CMK (cell line): ENCODE data around the gene NT5E.

ENCODE experiments used
- DNase-seq: peaks from one replicate; pipeline ENCODE4 v3.0.0-alpha.2; 2010; ENCODE audit warnings: low read depth

NT5E gene

DNA sequence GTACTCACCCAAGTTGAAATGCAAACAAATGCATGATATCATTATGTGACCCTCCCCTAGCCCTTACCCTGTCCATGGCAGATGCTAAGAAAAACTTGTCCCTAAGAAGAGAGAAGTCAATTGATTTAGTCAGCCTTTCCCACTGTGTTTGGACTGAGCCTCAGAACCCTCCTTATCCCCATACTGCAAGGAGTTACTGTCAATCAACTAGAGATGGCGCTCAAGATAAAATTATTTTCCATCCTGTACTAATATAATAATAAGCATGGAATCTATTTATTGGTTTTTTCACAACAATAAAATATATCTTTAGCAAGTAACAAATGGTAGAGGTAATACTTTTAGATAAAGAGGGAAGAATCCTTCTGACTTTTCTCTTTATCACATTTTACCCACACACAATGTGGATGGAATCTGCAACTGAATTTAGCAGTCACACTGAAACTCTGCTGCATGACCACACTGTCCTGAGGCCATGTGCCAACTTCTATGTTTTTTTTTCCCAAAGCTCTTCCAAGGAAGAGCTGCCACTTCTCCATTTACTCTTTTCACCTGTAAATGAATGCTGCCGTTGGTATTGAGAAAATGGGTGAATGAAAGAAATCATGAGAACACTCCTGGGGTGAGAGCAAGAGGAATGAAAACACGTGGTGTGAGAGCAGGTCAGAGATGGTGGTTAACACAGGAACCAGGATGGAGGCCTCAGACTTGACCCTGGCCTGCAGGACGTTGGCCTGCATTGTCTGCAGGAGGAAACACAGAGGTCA, 10.5 kb downstream of the NT5E start:
- no peak for DNase-seq

DNA sequence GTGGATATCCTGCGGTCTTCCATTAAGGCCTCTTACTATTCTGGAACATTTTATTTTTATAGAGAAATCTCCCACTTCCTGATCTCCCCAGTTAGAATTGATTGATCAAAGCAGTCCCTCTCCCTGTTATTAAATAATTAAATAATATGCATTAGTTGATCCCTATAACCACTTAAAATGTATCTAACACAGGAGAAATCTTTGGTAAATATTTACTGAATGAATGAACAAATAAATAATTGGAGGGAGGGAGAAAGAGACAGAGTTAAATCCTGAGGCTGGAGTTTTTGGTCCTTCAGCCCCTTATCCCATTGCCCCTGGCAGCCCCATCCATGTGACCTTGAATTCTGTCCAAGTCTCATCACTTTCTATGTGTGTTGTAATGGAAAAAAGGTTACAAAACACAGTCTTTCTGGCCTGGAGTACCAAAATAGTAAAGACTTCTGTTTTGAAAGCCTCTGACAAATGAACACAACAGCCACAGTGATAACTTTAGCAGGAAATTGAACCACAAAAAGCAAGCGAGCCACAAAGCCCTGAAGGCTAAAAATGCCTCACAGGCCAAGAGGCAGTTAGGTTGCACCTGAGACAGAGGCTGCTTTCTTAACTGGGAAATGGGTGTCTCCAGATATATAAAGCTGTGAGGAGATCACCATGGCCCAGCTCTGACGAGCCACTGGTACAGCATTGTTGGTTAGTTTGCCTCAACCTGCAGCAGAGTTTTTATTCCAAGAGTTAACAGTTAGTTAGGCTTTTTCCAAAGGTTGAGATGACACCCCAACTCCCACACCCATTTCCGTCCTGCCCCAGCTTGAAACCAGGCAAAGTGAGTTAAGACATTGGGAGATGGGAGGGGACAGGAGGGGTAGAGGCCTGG, 11.3 kb downstream of the NT5E start:
- no peak for DNase-seq

DNA sequence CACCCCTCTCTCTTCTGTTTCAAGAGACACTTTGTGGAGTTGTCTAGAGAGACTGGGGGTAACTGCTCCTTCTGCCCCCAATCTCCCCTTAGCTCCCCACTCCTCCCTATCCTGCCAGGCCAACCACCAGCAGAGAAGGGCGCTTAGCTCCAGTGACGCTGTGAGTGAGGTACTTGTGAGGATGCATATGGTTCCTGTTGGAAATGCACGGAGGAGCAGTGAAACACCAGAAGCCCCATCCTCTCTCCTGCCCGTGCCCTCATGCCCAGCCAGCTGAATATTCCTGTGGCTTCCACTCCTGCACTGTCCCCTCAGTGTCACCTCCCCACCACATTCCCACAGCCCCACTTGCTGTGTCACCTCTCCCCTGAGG, 11.9 kb downstream of the NT5E start:
- DNase-seq = no peak

DNA sequence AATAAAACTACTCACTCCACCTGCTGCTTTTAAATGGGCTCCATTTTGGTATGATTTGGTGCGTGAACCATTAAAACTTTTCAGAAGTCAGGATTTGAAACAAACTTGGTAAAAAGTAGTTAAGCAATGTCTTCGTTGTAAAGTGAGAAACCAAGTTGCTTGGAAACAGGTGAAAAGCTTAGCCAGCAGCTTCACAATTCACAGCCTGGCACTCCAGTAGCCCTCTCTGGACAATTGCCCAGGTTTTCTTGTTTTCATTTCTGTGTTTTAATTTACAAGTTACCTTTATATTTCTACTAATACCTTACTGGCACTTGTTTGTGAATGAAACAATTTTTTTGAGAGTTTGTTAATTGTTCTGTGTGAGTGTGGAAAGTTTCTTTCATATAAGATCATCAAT, 12.8 kb downstream of the NT5E start:
- no peak for DNase-seq

DNA sequence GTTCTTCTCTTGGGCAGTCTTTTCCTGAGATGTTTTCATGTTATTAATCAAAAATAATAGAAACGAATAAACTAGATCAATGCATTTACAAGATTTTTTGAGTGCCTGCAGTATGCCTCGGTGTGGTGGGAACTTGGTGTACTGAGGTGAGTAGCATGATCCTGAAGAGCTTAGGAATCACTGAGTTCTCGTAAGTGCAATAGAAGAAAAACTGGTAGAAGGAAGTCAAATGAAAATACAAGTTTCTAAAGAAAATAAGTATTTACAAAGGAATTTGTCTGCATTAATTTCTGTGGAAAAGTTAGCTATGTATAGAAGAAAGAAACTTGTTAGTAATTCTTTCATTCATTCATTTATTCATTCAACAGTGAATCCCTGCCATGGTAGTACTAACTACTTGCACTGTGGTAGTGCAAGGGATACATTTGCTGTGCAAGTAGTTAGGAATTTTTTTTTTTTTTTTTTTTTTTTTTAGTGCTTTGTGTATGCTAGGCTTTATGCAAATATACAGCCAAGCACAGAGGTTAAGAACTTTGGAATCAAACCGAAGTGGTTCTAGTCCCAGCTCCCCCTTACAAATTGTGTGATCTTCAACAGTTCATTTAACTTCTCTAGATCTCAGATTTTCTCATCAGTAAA, 13.9 kb downstream of the NT5E start:
- DNase-seq = no peak

DNA sequence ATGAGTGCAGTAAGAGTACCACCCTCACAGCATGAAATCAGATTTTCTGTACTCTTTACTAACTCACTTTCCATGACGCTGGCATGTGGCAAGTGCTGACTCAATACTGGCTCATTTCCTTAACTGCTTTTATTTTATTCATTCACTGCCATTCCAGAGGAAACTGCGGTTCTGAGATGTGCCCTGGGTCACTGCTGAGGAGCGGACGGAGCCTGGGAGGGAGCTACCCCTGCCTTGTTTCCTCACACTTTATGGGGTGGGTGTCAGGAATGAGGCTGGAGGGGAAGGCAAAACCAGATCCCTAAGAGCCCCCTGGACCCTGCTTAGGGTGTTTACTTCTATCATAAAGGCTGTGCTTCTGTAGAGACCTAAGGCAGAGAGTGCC, 14.4 kb downstream of the NT5E start:
- DNase-seq = no peak

DNA sequence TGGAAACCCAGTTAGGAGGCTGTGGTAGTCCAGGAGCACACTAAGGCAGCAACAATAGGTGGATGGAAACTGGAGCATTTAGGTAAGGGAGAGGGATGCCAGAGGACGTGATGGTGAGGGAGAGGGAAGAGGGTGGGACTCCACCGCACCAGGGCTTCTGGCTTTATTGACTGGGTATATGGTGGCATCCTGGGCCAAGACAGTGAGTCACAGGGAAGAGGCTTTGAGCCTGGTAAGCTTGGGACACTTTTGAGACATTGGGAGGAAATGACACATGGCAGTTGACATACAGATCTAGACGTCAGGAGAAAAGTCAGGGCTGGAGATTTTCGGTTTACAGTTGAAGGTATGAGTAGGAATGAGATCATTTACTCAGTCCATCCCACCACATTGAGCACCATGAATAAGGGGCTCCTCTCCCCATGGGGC, 14.9 kb downstream of the NT5E start:
- DNase-seq = no peak

DNA sequence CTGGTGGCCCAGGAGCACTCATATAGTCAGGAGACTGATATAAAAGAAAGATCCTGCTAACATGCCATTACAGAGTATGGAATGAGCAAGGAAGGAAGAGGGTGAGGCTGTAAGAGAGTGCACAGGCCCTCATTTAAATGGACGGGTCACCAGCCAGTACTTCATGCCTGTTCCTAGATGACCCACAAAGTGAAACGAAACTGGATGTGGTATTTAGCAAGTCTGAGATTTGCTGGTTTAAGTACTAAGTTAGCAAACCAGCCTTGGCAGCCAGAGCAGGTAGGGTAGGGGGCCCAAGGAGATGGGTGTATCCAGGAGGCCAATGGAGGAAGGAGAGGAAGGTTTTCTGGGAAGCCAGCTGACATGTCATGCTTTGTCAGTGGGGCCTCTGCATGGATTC, 15.9 kb downstream of the NT5E start:
- no peak for DNase-seq

DNA sequence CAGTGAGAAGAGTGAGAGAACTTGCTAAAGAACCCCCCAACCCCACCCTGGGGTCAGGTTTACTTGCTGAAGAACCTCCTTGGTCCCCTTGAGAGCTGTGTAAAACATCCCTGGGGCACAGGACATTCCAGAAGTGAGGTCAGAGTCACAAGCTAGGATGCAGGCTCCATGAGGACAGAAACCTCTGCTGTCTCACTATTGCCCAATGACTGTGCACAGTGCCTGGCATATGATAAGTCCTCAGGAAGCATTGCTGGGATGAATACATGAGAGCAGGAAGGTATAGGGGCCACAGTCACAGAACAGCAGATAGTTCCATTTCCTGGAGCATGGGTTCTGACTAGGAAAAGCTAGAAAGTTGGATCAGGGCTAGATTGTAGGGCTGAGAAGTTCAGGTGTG, 18.4 kb downstream of the NT5E start:
- no peak for DNase-seq

DNA sequence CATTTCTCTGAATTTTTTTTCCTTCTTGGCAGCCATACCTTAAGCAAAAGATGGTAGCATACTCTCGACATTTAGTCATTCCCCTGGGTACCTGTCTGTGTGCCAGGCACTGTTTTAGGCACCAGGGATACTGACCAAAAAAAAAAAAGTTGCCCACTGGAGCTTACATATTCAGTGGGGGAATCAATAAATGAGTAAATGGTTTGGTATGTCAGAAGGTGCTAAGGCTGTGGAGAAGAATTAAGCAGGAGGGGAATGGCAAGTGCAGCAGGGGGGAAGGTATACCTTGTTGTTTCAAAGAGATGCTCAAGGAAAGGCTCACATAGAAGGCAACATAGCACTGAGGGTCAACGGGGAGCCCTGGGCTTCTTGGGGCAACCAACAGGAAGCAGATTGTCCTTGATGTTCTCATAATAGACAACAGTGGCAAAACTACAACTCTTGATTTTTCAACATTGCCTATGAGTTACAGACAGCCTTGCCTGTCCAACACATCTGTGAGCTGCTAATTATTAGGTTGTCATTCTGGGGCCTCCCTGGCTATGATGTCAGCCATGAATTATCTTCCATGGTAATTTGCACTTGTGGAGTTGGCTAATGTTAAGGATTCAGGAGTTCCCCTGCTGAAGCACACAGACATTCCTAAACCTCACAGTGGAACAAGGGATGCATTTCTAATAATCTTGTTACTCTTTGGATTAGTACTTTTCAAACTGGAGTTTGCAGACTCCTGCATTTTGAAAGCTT, 19.6 kb downstream of the NT5E start:
- no peak for DNase-seq

DNA sequence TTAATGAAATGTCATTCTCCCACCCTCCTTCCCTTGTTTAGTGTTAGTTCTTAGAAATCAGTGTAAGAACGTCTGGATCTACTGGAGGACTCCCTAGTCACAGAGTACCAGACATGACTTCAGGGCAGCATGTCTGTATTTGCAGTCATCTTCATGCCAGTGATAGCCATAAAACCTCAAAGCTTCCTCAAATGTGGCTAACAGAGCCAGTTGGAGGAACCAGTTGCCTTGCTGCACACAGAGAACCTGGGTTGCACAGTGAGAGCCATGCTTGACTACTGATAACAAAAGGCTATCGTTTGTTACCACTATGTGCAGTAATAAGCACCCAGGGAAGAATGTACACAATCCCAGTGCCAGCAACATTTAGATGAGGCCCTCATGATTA, 20.1 kb downstream of the NT5E start:
- no peak for DNase-seq

DNA sequence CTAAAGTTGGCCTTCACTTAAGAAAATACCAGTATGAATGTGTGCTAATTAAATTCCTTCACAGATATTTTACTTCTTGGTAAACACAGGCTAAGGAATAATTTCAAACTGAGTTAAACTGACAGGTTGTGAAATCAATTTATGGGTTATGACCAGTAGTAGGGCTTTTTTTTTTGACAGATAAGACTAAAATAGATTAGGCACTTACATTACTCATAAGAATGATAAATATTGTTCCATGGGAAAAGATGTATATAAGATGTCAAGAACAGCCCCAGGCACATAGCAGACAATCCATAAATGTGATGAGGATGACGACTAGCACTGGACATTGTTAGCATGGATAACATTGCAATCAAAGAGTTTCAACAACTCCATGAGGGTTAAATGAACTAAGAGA, 22.9 kb downstream of the NT5E start:
- no peak for DNase-seq

DNA sequence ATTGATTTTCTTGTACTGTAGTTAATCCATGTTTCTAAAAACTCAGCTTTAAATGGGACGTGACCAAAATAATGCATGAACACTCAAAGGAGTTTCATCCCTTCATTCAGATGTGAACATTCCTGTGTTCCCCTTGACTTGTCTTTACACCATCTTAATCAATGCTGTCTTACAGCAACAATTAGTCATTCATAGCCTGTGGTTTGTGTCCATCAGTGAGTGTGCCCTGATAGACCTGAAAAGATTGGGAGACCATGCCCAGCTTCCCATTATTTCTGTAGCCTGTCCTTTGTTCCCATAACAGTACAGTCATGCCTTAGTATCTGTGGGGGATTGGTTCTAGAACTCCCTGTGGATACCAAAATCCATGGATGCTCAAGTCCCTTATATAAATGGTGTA, 23.9 kb downstream of the NT5E start:
- DNase-seq = no peak

DNA sequence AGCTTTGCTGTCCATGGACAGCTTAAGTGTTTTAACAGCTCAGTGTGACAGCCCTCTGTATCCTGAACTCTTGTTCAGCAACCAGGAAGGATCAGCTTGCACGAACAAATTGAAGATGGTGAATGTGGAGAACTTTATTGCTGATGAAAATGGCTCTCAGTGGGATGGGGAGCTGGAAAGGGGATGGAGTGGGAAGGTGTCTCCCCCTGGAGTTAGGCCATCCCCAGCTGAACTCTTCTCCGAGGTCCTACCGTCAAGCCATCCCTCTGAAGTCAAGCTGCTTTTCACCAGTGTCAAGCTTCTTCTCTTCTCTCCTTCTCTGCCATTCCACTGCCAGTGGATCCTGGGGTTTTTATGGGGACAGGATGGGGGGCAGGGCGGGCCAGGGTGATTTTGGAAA, 26.6 kb downstream of the NT5E start:
- no peak for DNase-seq

DNA sequence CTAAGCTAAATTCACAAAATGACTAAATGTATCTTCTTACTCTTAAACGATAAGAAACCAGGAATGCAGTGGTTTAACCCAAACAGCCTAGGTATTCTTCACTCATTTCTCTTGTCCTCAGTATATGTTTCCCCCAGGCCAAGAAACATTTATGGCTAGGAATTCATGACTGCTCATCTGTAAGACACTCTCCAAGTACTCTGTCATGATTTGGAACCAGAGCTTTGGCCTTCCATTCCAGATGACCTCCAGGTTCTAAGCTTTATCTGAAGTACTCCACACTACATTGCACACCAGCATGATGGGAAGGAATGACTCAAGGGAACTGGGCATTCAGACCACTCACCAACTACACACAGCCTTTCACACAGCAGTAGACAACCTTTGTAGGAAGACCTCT, 29.3 kb downstream of the NT5E start:
- DNase-seq = no peak

DNA sequence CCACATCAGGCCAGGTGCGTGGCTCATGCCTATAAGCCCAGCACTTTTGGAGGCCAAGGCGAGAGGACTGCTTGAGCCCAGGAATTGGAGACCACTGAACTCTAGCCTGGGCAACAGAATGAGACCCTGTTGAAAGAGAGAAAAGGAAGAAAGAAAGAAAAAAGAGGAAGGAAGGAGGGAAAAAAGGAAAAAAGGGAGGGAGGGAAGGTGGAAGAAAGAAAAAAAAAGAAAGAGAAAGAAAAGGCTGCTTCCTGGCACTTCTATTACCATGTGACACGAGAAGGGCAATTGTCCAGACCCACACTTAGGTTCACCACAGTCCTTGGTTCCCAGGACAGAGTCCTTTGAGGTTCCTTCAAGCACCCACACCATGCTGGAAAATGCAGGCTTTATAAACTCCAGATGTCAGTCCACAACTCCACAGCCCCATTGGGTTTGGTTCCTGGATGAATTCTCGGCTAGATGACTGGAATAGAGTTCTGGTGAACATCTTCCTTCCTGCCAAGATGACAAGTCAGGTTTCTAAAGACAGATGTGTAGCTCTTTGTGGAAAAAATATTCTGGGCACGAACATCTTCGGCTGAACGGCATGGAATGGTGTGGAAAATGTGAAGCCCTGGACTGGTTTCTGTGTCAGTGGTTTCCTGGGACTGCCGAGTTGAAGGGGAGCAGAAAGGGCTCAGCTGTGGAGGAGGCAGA, 32.5 kb downstream of the NT5E start:
- DNase-seq = no peak

DNA sequence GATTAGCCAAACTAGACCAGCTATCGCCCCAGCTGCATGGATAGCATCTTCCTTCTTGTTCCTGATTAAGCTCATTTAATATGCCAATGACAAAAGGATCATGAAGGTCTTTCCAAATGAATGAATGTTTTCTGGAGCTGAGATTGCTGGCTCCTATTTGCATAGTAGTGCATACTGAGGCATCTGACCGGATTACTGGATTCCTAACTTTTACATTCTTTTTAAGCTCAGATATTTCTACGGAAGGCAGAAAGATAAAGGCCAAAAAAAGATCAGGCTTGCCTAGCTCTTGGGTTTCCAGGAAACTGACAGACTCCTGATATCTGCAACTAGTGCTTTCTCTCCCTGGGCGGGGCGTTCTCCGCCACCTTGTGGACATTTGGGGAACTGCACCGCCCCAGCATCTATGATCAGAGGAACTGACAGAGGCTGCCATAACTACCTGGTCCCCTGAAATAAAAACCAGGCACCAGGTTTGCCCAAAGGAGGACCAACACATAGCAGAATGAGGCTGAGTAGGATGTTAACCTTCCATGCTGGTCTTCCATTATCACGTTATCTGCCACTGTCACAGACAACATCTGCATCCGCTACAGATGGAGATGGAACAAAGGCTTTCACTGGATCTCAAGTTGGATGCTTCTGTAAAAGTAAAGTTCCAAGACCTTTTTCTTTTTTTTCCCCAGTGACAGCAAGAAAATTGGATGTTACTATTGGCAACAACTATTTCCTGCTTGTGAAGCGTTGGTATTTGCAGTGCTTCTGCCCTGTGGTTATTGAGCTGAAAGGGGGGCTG, 33.2 kb downstream of the NT5E start:
- peak; percentile 20 for DNase-seq

DNA sequence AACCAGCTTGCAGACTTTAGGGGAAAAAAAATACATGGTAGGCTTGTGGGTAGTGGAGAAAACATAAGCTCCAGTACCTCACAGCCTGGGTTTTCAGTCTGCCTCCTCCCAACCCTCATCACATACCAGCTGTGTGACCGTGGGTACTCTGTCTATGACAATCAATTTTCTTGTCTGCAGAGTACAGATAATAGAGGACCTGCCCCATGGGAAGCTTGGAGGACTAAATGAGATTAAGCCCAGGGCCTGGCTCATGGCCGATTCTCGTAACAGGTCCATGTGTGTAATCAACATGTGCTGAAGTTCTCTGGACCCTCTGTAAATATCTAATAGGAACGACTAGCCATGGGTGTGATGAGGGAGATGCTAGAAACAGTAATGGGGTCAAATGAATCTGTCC, 34.0 kb downstream of the NT5E start:
- DNase-seq = no peak

DNA sequence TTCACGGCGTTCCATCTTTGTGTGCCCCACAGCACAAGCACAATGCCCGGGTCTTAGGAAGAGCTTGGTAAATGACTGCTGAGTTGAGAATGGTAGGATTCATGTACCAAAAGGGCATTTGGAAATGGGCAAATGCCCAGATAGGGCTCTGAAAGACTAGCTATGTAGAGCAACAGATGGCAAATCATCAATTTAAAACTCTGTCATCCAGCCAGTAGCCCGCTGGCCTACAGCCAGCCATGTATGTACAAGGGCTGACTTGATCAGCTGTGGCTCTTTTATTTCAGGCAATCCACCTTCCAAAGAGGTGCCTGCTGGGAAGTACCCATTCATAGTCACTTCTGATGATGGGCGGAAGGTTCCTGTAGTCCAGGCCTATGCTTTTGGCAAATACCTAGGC, 35.1 kb downstream of the NT5E start:
- no peak for DNase-seq

DNA sequence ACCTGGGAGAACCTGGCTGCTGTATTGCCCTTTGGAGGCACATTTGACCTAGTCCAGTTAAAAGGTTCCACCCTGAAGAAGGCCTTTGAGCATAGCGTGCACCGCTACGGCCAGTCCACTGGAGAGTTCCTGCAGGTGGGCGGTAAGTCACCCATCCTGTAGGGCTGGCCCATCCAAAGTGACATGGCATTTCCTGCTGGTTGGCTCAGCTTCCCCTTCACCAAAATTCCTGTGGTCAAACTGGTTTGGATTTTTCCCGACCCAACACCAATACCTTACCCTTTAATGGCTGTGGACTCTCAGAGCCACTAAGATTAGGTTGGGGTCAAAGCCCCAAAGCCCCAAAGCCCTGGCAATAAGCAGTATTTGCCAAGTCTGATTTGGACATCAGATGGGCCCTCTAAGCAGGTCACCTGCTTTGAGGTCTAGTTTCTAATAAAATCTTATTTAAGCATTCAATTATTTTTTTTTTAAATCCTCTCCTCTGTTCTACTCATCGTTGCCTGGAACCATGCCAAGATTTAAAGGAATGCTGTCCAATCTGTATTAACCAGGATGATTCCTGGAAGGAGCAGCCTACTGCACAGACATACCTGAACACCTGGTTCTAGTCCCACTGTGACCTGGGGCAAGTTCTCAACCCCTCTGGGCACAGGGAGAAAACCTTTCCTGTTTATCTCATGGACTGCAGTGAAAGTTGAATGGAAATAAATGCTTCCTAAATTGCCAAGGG, 40.8 kb downstream of the NT5E start:
- DNase-seq = no peak
